ENCODE measurements around the gene TMEM178A.
"Not testable (repeated sequence)": the region's sequence is repeated elsewhere in the genome, so short reads cannot be mapped to it uniquely, and the experiment has no call there.

The TMEM178A gene

GRCh38 chr2:39718483-39718882, 52.8 kb downstream of the TMEM178A start:
- no peak for DNase-seq

DNA sequence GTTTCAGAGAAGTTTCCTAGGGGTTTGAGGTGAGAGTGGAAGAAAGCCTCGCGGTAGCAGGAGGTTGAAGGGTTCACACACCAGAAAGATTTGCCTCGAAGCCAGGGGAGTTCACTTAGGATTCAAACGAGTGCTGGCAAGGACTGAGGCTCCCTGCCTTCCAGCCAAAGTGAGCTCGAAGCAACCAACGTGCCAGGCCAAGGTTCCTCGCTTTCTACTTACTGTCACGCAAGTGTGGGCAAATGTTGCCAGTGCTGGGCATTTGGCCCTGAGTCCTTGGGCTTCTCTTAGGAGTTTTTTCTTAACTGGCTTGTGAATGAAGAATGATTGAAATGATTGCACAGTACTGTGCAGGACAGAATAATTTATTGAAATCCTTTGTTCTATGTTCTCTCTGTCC, 53.6 kb downstream of the TMEM178A start:
- no peak for DNase-seq

DNA sequence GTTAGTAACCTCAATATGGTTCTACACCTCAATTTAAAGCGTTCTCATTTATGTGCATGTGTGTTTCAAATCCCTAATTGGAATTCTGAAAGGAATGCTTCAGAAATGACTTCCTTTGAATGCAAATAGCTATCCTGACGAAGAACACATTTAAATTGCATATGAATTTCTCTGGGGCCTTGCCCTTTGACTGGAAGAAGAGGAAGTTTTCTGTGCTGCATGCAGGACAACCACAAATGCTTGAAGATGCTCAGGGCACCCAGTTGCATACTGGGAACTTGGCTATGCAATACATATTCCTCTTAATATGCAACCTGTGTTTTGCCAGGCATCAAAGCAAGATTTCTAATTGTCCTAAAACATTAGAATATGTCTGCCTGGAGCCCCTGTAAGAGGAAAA, 55.3 kb downstream of the TMEM178A start:
- no peak for DNase-seq

- DNase-seq = no peak
These were observed 57.8 kb downstream of the TMEM178A start for GRCh38 chr2:39723497-39723896.

GRCh38 chr2:39723946-39724827, 58.5 kb downstream of the TMEM178A start:
- DNase-seq = peak; percentile 38

DNA sequence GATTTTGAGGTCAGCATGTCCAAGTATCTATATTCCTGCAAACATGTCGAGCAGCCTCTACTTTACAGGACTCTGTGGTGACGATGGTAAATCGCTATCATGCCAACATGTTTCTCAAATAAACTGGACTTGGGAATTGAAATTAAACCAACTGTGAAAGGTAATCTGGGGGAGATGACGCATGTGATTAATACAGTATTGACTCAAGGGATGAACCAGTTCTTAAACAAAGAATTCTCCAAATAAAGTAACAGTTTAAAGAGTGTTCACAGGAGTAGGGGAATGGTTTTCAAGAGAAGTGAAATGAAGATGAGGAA, 59.1 kb downstream of the TMEM178A start:
- peak; percentile 30 for DNase-seq

- DNase-seq = no peak
These were observed 59.7 kb downstream of the TMEM178A start for GRCh38 chr2:39725401-39725800.

- not testable (repeated sequence) for DNase-seq
These were observed 62.4 kb downstream of the TMEM178A start for GRCh38 chr2:39728085-39728484.

- peak; percentile 46 for DNase-seq
These were observed 63.2 kb downstream of the TMEM178A start for GRCh38 chr2:39728941-39729351.

- no peak for DNase-seq
These were observed 64.6 kb downstream of the TMEM178A start for GRCh38 chr2:39730276-39730675.

- no peak for DNase-seq
These were observed 65.1 kb downstream of the TMEM178A start for GRCh38 chr2:39730685-39731302.

GRCh38 chr2:39731546-39731945, 65.8 kb downstream of the TMEM178A start:
- DNase-seq = no peak

DNA sequence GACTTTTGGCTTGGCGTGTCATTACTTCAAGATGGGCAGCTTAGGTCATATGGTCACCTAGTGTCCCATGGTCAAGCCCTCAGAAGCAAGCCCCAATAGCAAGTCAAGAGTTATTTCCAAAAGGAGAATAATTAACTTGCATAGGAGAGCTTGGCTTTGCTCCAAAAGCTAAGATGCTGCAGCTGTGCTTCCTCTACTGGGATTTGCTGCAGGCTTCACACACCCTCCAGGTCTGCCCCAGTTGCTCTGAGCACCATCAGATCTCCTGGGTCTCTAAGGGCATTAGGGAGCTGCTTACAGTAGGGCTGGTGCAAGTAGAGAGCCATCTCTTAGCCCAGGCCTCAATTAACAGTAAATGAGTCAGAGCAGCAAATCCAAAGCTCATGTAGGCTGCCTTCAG, 66.8 kb downstream of the TMEM178A start:
- DNase-seq = no peak

- no peak for DNase-seq
These were observed 67.5 kb downstream of the TMEM178A start for GRCh38 chr2:39733070-39733674.

GRCh38 chr2:39734445-39734844, 68.7 kb downstream of the TMEM178A start:
- no peak for DNase-seq

GRCh38 chr2:39735648-39736047, 69.9 kb downstream of the TMEM178A start:
- no peak for DNase-seq

GRCh38 chr2:39736640-39737039, 70.9 kb downstream of the TMEM178A start:
- DNase-seq = no peak

- DNase-seq = no peak
These were observed 71.9 kb downstream of the TMEM178A start for GRCh38 chr2:39737661-39738060.

GRCh38 chr2:39738936-39739335, 73.2 kb downstream of the TMEM178A start:
- no peak for DNase-seq

DNA sequence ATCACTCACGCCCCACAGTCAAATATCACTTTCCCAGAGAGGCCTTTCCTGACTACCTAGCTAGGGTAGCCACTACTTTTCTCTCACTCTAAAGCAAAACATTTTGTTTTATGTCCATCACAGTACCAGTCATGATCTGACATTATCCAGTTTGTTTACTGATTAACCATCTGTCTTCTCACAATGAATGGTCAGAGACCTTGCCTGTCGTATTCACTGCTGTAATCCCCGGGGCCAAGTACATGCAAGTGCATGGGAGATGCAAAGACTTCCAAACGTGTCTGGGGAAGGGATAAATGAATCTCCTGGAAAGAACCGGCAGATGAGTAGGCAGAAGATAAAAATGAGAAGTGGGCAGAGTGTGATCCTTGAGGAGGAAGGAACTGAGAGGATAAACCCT, 73.7 kb downstream of the TMEM178A start:
- DNase-seq = no peak

DNA sequence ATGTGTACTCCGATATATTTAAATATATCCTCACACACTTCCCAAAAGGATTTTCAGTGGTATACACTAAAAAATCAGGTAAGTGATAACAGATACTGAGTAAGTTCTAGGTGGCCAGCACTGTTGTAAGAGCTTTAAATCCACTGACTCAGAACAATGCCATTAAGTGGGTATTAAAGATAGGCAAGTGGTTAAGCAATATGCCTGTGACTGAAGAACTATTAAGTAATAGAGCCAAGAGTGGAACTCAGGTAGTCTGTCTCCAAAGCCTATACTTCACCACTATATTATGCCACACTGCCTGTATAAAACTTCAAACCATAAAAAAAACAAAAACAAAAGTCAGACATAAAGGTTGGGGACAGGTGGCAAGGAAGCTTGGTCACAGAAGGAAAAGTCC, 76.2 kb downstream of the TMEM178A start:
- DNase-seq = no peak

GRCh38 chr2:39743269-39743776, 77.6 kb downstream of the TMEM178A start:
- DNase-seq = peak; percentile 27

GRCh38 chr2:39755466-39755865, 89.7 kb downstream of the TMEM178A start:
- DNase-seq = no peak

GRCh38 chr2:39757156-39757555, 91.4 kb downstream of the TMEM178A start:
- no peak for DNase-seq

Measured in eye (tissue), 1 donor.